B cell (primary cell): Measurements from ENCODE around the gene NEK11.

Experiments
- EZH2 ChIP-seq: IDR thresholded peaks from 2 replicates; pipeline ENCODE4 v1.6.1; 2012; ENCODE audit warnings: borderline replicate concordance, low read depth, mild to moderate bottlenecking, moderate library complexity, low read length; ENCODE audit not compliant: insufficient read depth, poor library complexity, severe bottlenecking
- TF ChIP-seq, protein P1 (sequence below): fragments of 200-600 bp; IDR thresholded peaks from one replicate; pipeline ENCODE4 v1.8.0; 2022; ENCODE audit warnings: antibody characterized with exemption, mild to moderate bottlenecking

GRCh38 chr3:131239267-131239666 lies 212.6 kb downstream of the NEK11 start:
- TF ChIP-seq EZH2 = no peak
- TF ChIP-seq, protein P1, sequence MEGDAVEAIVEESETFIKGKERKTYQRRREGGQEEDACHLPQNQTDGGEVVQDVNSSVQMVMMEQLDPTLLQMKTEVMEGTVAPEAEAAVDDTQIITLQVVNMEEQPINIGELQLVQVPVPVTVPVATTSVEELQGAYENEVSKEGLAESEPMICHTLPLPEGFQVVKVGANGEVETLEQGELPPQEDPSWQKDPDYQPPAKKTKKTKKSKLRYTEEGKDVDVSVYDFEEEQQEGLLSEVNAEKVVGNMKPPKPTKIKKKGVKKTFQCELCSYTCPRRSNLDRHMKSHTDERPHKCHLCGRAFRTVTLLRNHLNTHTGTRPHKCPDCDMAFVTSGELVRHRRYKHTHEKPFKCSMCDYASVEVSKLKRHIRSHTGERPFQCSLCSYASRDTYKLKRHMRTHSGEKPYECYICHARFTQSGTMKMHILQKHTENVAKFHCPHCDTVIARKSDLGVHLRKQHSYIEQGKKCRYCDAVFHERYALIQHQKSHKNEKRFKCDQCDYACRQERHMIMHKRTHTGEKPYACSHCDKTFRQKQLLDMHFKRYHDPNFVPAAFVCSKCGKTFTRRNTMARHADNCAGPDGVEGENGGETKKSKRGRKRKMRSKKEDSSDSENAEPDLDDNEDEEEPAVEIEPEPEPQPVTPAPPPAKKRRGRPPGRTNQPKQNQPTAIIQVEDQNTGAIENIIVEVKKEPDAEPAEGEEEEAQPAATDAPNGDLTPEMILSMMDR = no peak
